Activated gamma-delta T cell treated with anti-CD3 and anti-CD28 coated beads, Interleukin-2, amount 50 U/mL, for 16 hours (primary cell): Measurements from ENCODE around the gene SRPX.

Source experiments
- DNase-seq: peaks from one replicate; pipeline ENCODE4 v3.0.0-alpha.2; 2020; ENCODE audit warnings: low read depth

The SRPX gene

DNA sequence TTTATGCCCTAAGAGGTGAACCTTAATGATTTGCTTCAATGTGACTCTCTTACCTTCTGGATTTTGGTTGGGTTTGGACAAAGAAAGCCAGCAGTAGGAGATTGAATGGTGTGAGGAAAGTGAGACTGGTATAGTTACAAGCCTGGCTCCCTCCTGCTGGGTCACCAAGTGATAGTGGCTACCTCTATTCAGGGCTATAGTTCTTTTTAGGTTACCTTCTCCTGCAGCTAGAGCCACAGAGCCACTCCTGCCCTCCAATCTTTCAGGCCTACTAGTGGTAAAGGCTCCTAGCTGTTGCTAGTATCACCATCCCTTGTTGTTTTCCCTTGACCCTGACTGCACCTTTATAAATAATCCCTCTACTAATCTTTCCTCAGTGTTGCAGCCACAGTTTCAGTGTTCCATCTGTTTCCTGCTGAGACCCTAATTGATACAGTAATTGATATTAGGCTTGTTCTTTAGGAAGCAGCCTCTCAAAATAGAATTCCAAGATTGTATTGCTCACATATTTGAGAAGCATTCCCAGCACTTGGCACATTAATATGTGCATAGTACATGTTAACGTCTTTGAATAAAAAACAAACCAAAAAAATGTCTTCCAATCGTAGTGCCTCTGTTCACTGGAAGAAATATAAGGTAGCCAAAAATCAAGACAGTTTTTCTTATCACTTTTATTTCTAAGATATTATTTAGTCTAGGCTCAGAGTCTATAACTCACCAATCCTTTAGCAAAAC lies 82.3 kb downstream of the SRPX start:
- no peak for DNase-seq

DNA sequence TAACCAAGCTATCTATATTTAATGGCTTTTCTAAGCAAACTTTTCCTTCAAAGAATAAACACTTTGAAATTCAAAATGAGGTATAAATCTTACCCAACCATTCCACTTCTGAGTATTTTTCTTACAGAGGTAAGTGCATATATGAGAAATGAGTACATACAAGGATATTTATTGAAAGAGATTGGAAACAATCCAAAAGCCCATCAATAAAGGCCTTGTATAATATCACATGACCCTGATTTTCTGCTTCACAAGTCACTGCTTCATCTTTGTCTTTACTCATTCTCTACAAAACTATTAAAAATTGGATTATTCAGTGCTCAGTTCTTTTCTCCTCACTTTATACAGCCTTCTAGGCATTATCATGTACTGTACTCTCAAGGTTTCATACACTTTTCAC lies 91.3 kb downstream of the SRPX start:
- no peak for DNase-seq

DNA sequence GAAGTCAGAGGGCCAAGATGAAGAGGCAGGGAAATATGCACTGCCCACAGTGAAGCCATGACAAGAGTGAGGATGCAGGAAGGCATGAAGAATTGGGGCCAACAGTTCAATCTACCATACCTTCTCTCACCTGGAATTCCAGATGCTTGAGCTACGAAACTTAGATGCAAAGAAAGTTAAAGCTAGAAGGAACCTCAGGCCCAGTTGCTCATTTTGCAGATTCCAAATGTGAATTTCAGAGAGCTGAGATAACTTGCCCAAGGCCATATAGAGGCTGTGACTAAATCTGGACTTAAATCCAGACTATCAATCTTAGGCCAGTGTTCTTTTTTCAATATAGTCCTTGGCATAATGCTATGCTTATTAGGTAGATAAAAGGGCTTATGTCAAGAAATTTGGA lies 92.7 kb downstream of the SRPX start:
- no peak for DNase-seq

DNA sequence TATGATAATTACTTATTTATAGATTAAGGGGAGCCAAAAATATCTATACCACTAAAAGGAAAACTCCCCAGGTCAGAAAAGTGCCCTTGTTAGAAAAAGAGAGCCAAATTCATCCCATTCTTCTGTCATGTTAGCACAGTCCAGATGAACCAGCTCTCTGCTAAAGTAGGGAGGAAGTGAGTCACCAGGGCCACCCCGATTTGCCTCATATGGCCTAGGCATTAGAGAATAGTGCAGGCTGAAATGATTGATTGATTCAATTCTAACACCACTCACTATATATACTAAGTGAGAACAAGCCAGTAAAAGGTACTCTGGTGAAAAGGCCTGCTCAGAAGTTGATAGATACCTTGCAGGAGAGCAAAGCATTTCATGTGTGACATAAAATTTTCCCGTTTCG lies 94.5 kb downstream of the SRPX start:
- no peak for DNase-seq

DNA sequence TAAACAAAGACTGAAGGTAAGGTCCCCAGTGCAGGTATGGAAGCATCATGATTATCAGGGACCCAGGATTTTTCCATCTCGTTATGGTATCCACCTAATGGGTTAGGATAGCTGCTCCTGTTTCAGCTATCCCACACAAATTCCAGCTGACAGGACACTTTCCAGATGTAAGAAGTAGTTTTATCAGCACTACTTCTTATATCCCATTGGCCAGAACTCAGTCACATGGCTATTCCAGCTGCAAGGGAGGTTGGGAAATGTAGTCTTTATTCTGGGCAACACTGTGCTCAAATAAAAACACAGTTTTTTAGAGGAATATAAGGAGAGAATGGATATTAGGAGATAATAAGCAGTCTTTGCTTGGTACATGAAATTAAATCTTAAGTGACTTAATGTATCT lies 96.7 kb downstream of the SRPX start:
- no peak for DNase-seq

DNA sequence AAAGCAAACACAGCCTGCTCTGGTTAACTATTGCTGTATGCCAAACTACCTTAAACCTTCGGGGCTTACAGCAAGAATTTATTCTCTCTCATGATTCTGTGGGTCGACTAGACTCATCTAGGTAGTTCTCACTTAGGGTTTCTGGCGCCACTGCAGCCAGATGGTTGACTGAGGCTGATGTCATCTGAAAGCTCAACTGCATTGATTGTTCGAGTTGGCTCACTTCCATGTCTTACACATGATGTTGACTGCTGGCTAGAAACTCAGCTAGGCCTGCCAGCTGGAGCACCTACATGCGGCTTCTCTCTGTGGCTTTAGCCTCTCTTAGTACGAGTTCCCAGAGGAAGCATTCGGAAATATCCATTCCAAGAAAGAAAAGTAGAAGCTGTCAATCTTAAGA lies 103.2 kb downstream of the SRPX start:
- no peak for DNase-seq

DNA sequence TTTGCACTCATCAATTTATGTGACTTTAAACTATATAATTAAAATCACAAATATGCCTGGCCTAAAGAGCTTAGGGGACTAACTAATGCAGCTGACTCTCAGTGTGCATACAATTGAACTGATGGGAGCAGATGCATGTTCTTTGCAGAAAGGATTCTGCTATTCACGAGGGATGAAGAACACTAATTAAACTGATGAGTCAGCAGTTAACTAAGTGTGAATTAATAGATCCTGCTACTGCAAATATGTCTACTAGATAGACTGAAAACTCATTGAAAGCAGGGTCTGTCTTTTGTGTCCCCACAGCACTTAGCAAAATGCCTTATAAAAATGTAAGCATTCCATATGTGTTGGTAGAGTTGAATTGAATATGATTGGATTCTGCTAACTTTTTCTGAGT lies 104.0 kb downstream of the SRPX start:
- DNase-seq, result no peak

DNA sequence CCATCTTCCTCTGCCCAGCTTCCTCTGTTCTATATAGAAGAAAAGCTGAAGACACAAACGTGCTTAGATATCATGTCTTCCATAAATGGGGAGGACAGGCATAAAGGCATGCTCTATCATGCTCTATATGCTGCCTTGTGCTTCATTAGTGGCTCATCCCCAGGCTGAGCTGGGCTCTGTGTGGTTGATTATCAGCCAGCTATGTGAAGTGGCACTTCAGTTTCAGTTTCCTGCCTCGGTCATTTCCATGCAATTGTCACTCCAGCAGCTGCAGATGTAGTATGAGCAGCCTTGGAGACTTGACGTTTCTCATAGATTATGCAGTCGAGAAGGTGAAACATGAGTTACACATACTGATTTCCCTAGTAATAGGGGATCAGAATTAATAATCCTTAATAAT lies 108.1 kb downstream of the SRPX start:
- no peak for DNase-seq

DNA sequence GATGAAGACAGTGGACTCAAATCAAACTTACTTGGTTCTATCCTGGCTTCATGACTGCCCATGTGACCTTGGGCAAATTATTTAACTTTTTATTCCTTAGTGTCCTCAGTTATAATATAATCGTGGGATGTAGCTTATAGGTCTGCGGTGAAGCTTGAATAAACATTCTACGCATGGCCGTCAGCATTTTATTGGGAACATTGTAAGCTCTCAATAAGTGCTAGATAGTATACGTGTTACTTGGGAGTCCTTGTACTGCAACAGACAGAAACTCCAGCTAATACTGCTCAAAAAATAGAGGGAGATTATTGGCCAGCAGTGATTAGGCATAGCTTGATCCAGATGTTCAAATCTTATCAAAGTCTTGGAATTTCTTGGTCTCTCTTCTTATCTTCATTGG lies 109.5 kb downstream of the SRPX start:
- DNase-seq, result no peak

DNA sequence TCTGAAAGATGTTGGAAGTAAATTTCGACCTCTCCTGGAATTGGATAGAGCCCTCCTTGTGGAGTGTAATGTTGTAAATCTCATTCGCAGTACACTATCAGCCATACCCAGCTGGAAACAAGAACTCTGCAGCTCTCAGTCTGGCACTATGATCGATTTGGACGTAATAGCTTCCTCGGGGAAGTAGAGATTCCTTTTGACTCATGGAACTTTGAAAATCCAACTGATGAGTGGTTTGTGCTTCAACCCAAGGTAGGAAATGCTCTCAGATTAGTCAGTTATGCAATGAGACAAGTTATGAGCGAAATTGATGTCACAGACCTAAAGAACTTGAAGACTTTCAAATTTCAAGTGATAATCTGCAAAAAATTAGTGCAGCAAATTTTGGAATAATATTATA lies 110.4 kb downstream of the SRPX start:
- no peak for DNase-seq

DNA sequence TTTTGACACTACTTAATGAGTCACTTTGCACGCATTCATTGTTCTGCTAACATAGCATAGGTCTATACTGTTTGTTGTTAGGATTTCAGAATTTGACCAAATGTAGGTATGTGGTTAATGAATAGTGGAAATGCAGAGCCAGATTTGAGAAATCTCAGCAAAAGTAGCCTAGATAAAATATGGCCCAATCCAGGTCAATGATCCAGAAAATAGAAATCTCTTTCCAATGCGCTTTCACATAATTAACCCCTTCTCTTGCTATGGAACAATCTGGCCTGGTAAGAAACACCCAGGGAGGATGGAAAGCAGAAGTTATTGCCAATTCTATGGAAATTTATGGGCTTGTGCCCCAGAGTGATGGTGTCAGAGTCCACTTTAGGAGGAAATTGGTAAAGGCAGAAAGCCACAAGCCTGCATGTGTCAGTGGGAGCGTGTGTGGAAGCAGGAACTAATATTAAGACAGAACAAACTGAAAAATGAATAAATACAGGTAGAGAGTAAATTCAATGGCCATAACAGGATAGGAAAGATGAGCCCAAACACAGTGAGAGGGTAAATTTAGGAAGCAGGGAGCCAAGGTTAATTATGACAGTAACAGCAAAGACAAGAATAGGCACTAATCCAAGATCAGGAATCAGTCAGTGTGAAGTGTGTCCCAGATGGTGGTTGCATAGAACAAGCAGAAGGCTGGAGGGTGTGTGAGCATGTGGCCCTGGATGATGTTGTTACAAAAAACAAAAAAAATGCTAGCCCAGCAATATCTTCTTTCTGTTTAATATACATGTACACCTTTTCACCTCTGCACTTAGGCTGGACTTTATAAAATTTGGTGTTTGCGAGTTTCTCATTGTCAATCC lies 111.4 kb downstream of the SRPX start:
- no peak for DNase-seq

DNA sequence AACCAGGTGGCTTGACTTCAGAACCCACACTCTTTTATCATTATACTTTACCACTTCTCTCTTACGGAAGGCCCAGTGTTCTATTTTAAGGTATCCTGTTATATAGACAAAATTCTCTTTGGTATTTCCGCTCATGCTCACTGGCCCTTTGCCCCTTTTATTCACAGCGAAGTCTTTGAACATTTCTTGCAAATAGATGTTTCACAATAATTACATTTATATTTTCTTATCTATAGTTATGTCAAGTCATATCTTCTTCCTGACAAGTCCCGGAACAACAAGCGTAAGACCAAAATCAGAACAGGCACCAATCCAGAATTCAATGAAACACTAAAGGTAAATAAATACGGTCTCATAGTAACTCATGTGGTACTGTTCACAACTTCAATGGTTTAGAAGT lies 112.3 kb downstream of the SRPX start:
- DNase-seq, result no peak

DNA sequence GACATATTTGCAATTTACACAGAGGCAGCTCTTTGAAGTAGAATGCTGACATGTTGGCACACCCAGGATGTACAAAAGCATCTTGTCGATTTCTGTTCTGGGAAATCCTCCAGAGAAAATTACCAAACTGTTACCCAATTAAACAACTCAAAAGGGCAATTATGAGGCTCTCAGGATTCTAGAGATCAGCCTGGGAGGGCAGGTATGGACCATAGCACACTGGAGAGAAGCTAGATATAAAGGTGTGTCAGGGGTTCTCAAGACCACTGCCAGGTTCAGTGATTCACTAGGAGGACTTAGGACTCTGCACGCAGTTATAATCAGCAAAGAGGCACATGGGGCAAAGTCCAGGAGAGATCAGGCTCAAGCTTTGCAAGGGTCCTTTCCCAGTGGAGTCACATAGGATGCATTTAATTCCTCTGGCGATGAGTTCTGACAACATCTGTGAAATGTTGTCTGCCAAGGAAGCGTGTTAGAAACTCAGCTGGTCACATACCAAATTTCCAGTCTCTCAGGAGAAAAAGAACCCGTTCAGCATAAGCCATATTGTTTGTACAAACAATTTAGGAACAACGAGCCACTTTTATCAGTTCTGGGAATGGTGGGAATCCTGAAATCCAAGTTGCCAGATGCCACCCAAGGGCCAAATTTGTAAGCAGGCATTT lies 113.5 kb downstream of the SRPX start:
- no peak for DNase-seq

DNA sequence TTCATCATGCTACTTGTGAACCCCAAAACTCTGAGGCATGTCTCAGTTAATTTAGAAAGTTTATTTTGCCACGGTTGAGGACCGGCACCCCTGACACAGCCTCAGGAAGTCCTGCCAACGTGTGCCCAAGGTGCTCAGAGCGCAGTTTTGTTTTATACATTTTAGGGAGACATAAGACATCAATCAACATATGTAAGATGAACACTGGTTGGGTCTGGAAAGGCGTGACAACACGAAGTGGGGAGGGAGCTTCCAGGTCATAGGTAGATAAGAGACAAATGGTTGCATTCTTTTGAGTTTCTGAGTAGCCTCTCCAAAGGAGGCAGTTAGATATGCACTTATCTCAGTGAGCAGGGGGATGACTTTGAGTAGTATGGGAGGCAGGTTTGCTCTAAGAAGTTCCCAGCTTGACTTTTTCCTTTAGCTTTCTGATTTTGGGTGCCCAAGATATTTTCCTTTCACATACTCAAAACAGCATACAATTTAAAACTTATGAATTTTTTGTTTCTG lies 115.4 kb downstream of the SRPX start:
- DNase-seq, result no peak

DNA sequence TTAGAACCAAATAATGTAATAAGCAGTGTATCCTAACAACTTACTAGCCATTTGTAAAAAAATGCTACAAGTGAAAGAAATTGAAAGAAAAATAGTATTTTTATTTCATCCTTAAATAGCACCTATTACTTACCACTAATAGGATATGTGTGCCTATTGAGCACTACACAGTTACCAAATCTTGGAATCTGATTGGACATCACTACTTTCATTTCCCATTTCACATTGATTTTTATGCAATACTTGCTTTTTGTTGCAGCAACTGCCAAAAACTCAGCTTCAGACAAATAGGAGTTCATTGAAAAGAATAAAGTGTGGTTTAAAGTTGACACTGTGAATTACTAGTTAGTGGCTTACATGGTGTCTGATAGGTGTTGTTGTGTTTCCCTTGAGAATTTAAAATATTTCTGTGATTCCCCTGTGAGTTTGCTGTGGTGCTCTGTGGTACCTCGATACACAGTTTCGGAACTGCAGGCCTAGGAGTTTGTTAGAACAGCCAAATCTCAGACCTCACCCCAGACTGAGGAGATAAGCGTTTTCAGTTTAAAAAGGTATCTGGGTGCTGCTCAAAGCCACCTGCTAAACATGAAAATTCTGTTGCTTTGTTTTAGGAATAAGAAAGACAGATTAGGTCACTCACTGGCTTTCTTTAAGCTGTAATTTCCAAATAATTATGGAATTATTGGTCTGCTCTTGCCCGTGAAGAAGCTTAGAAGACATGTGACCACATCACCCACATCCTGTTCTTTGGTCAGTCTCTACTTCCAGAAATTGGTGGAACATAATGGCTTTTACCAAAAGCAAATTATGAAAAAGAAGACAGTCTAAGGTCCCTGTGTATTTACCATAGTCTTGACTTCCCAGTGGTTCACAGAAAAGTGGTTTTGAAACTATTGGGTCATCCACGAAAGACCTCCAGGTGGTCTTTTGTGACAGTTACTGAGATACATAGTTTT lies 116.5 kb downstream of the SRPX start:
- DNase-seq, result no peak

DNA sequence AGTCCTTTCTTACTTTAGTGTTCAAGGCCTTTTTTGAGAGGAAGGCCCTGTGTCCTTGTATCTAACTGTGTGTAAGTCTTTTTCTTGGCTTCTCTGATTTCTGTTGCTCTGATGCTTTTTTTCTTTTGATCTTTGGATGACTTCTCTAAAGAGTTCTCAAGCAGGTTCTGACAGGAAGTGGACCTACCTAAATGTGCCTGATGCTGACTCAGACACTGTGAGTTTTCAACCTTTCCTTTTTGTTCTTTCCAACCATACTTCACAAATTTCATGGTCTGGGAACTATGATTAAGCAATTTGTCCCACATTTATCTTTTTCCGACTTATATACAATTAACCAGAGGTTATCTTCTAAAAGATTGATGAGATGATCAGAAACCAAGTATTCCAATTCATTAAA lies 117.8 kb downstream of the SRPX start:
- DNase-seq, result no peak

DNA sequence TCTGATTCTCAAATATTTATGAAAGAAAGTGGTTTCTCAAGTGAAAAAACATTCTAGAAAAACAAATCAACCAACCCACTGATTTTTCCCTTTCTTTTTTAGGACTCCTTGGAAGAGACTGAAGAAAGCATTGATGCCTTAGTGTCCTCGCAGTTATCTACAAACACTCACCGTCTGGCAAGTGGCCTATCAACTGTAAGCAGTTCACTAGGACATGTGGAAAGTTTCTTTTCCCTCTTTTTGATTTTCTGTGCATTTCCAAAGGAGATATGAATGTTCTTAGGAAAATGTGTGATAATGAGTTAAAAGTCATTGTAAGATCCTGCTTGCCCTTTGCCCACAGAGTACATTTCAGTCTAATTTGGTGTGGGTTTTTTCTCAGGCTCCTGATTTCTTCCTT lies 118.4 kb downstream of the SRPX start:
- no peak for DNase-seq

DNA sequence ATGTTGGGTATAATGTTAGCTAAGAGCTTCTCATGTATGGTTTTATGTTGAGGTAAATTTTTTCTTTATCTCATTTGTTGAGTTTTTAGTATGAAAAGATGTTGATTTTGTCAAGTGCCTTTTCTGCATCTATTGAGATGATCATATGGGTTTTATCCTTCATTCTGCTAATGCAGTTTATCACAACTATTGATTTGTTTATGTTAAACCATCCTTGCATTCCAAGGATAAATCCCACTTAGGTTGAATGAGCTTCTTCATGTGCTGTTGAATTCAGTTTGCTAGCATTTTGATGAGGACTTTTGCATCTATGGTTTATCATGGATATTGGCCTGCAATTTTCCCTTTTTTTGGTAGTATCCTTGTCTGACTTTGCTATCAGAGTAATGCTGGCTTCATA lies 121.0 kb downstream of the SRPX start:
- no peak for DNase-seq
